GM21360 (cell line): ENCODE data around the gene NOP10.

Source experiments
- ATAC-seq: cut with Tn5 transposase; IDR thresholded peaks from one replicate; pipeline ENCODE4 v1.9.1; 2021; ENCODE audit warnings: mild to moderate bottlenecking, moderate library complexity; ENCODE audit not compliant: unreplicated experiment

The NOP10 gene

GRCh38 chr15:34334672-34335071 is 8.3 kb downstream of the NOP10 start:
- ATAC-seq, result no peak

- no peak for ATAC-seq
These were observed 10.3 kb downstream of the NOP10 start for GRCh38 chr15:34332553-34333120.

DNA sequence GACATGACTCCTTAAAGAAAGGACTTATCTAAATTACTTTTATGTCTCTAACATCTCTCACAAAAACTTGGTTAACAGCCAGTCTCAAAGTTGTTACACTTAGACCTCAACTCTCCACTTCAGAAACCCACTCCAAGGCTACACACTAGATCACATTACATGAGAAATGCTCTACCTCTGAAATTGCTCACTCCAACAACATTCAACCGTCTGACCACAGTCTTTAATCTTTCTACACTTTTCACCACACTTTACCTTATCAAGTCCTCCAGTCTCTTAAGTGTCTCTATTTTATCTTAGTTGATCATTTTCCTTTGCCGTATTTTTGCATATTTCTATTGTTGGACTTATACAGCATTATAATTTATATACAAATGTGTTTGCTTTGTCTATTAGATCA is 11.1 kb downstream of the NOP10 start:
- ATAC-seq, result no peak

DNA sequence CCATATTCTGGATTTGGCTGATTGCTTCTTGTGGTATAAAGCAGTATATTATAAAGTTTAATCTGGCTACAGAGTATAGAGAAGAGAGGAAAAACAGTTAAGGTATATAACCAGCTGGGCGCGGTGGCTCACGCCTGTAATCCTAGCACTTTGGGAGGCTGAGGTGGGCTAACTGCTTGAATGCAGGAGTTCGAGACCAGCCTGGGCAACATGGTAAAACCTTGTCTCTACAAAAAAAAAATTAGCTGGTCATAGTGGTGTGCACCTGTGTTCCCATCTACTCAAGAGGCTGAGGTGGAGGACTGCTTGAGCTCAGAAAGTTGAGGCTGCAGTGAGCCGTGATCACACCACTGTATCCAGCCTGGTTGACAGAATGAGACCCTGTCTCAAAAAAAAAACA is 12.7 kb downstream of the NOP10 start:
- ATAC-seq, result no peak

DNA sequence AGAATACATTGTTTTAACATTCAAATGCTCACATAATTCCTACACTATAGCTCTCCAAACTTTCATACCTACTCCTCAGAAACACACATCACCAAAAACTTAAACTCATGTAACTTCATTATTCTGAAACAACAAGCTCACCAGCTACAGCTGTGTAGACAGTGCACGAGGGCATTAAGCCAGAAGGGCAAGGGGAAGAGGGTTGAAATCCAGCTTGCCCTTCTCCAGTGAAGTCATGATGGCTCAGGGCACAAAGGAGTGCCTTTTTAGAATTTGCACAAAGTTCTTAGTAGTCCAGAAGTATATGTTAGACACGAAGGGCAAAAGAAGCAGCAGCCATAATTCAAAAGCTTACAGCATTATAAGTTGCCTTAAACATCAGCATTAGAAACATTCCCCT is 13.9 kb downstream of the NOP10 start:
- no peak for ATAC-seq

GRCh38 chr15:34327906-34328305 is 15.0 kb downstream of the NOP10 start:
- ATAC-seq, result no peak

DNA sequence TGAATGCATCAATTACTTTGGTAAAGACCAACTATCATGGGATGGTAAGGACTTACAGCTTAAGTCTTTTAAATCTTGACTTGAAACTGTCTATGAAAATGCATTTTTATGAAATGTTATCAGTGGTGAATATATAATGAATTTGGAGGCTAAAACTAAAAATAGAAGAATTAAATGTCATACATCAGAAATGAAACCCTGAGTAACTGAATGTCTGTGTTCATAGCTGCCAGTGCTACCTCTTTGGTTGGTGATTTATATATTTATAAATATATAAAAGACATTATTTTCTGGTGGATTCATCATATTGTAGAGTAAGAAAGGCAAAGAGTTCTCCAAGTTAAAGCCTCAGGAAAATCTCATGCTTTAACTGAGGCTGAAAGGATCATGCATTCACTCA is 17.6 kb downstream of the NOP10 start:
- ATAC-seq, result no peak

GRCh38 chr15:34324933-34325332 is 18.0 kb downstream of the NOP10 start:
- no peak for ATAC-seq

DNA sequence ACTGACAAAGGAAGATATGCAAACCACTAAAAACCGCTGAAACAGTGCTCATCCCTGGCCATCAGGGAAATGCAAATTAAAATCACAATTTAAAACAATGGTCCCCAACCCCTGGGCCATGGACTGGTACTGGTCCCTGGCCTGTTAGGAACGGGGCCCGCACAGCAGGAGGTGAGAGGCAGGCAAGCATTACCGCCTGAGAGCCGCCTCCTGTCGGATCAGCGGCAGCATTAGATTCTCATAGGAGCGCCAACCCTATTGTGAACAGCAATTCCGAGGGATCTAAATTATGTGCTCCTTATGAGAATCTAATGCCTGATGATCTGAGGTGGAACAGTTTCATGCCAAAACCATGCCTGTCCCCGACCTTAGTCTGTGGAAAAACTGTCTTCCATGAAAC is 19.7 kb downstream of the NOP10 start:
- no peak for ATAC-seq

DNA sequence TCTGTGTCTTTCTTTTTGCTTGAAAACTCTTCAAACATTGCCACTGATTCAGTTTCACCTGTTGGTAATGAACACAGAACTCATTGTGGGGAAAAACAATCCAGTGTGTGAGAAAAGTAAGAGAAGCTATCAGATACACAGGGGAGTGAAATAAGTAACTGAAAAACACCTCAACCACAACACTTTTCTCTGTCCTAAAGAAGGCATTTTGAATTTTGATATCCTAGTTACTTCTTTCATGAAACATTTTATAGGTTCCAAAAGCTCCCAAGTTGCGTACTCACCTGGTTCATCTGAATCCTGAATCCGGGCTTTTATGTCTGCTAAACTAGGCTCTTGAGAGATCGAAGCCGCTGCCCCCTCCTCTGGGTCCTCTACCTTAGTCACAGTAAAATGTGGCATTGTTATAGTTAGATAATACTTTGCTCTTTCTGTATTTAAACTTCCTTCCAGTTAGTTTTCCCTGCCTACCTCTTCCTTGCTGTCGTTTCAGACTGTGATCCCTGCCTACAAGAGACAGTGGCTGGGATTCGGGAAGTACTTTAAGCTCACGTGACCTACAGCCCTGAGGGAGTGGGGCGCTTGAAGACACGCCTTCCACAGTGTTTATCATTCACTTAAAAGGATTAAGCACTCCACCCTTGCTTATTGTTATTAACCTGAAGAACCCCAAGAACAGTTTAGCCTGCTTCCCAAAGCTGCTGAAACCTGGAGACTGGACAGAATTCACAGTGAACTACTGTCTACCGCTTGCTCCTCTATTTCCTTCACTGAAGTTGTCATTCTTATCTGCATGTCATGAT is 24.5 kb downstream of the NOP10 start:
- peak; percentile 53 for ATAC-seq

- no peak for ATAC-seq
These were observed 28.1 kb downstream of the NOP10 start for GRCh38 chr15:34314491-34315490.

GRCh38 chr15:34311563-34311962 is 31.4 kb downstream of the NOP10 start:
- ATAC-seq, result no peak

DNA sequence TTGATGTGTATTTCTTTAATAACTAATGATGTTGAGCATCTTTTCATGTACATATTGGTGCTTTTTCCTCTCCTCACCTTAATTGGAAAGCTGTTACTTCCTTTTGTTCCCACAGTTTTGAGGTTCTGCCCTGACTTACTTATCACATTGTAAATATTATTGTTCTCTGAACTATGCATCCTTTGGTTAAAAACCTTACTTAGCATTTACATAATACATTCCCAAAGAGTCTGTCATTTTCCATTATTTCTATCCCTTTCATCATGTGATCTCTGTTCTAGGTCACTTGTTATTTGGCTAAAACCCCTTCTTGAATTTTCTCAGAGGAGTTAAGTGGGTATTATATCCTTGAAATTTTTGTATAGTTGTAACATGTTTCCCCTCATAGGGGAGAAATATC is 38.3 kb downstream of the NOP10 start:
- no peak for ATAC-seq

DNA sequence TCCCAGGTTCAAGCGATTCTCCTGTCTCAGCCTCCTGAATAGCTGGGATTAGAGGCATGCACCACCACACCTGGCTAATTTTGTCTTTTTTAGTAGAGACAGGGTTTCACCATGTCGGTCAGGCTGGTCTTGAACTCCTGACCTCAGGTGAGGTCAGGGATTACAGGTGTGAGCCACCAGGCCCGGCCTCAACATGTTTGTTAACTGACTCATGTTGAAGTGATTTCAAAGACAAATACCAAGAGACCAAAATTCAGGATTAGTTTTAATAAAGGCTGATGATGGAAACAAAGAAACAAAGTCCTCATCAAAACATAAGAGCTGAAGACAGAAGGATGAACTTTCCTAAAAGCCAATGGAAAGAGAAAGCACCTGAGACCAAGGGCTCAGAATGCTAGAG is 41.9 kb downstream of the NOP10 start:
- no peak for ATAC-seq

GRCh38 chr15:34297059-34297458 is 45.9 kb downstream of the NOP10 start:
- ATAC-seq, result no peak

DNA sequence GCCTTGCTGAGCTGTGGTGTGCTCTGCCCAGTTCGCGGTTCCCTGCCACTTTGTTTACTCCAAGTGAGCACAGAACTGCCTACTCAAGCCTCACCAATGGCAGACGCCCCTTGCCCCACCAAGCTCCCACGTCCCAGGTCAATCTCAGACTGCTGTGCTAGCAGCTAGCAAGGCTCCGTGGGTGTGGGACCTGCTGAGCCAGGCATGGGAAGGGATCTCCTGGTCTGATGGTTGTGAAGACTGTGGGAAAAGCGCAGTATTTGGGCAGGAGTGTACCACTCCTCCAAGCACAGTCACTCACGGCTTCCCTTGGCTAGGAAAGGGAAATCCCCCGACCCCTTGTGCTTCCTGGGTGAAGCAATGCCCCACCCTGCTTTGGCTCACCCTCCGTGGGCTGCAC is 50.3 kb downstream of the NOP10 start:
- no peak for ATAC-seq
